Adrenal gland (tissue), 12 donors: Measurements from ENCODE around the gene GJB2. TPM values are rescaled to one million over a fixed set of nuclear protein-coding genes. Genes with fewer than 3 reads are reported as not detected.

Experiments used
- DNase-seq, 7 donors: peaks; one replicate each; pipeline ENCODE4 v3.0.0-alpha.2; 2019 to 2020
- H3K27ac ChIP-seq, 5 donors: fragments of 200-600 bp; sonication (generic) in 4 of 5; 1 replicate in 3 of 5; 2 replicates in 2 of 5; pipeline versions ENCODE4 v1.5.1 to v1.8.0; 2016 to 2020; ENCODE audit warnings: mild to moderate bottlenecking in 1 of 5
- H3K27me3 ChIP-seq: fragments of 200-600 bp; 2 replicates; pipeline ENCODE4 v1.8.0; 2021
- H3K36me3 ChIP-seq, 2 donors: fragments of 200-600 bp; replicated peaks in 1 of 2; 1 replicate in 1 of 2; 2 replicates in 1 of 2; pipeline versions ENCODE4 v1.5.1 to v1.8.0; 2018 to 2022
- H3K4me1 ChIP-seq, 2 donors: fragments of 200-600 bp; replicated peaks in 1 of 2; 1 replicate in 1 of 2; 2 replicates in 1 of 2; pipeline versions ENCODE4 v1.5.1 to v1.8.0; 2018 to 2021
- H3K4me3 ChIP-seq, 4 donors: fragments of 200-600 bp; sonication (generic) in 3 of 4; one replicate each; pipeline ENCODE4 v1.5.1; 2016 to 2018
- H3K9me3 ChIP-seq, 3 donors: fragments of 200-600 bp; sonication (generic) in 1 of 3; replicated peaks in 1 of 3; 1 replicate in 2 of 3; 2 replicates in 1 of 3; pipeline versions ENCODE4 v1.5.1 to v1.8.0; 2016 to 2021
- POLR2A ChIP-seq, 2 donors: fragments of 450-650 bp; IDR thresholded peaks; one replicate each; pipeline ENCODE4 v1.6.1; 2017; ENCODE audit warnings: antibody characterized with exemption in 2 of 2, mild to moderate bottlenecking in 2 of 2, moderate library complexity in 1 of 2
- WGBS, 4 donors: extraction: QIAGEN DNeasy Blood & Tissue Kit in 2 of 4; methylation state at CpG; one replicate each; pipeline versions ENCODE4 v1.1.5 to v1.1.7; 2013 to 2017; 5-methylcytosine and 5-hydroxymethylcytosine counted together
- intact Hi-C, 2 donors: fragments of 100-400 bp; cut with DNase I; formaldehyde crosslinking; loops; one replicate each; pipeline versions ENCODE4 v1.14.1 to v1.15.0; 2022 to 2023
- polyA plus RNA-seq, 3 donors: library from polyadenylated mRNA; stranded (reverse); fragments of 200-250 nt in 2 of 3; fragments of 350-450 nt in 1 of 3; fragmentation: Illumina TruSeq in 1 of 3; extraction: RNeasy Lipid Tissue Mini Kit (QIAGEN cat#74804) in 1 of 3; gene quantifications; one replicate each; pipeline ENCODE4 v1.2.3, GENCODE V29; 2013 to 2014
- total RNA-seq, 9 donors: library from RNA; depleted of rRNA in 4 of 9; stranded (reverse); fragments of >200 nt in 4 of 9; fragments of 120-200 nt in 1 of 9; fragmentation: NEBNext Ultra II Directional in 1 of 9; extraction: Animal tissue kit (Norgen Biotek cat#: 25700) in 1 of 9; gene quantifications; one replicate each; pipeline versions ENCODE4 v1.1.0 to v1.2.4, GENCODE V29; 2013 to 2023
- TF ChIP-seq, protein P1 (sequence below), 6 experiments: fragments of 450-650 bp in 4 of 6; fragments of 200-600 bp in 2 of 6; sonication (generic) in 1 of 6; IDR thresholded peaks; 1 replicate in 5 of 6; 2 replicates in 1 of 6; pipeline versions ENCODE4 v1.5.1 to v1.8.0; 2016 to 2021; ENCODE audit warnings: antibody characterized with exemption in 6 of 6, mild to moderate bottlenecking in 2 of 6, moderate library complexity in 1 of 6
- donor health status: healthy with polysubstance abuse.
- donor health status: Bipolar disorder and iron deficiency.
- donor health status: DM: yes; HTN: yes; CAD: no.
- donor health status: DM: no; HTN: no; CAD: no.
- donor health status: DM: no; HTN: no; CAD: no.
- donor health status: DM: yes; HTN: yes; CAD: no.

The GJB2 gene
- total and polyA plus RNA-seq, 12 donors: 0.24 to 0.88 (median 0.28) TPM; not detected in 2

- H3K4me3 ChIP-seq: no peak overlapping the region
- H3K27me3 ChIP-seq: no peaks in the 10 kb centered on the region
- WGBS, 4 donors: 65 to 76% (median 72%) methylated on average over 5 of the region's 5 CpGs
- DNase-seq: no peak
- H3K9me3 ChIP-seq: no peaks in the 10 kb centered on the region
- no peaks in the 10 kb centered on the region for H3K4me1 ChIP-seq
- no peaks in the 10 kb centered on the region for H3K36me3 ChIP-seq
- TF ChIP-seq, protein P1, sequence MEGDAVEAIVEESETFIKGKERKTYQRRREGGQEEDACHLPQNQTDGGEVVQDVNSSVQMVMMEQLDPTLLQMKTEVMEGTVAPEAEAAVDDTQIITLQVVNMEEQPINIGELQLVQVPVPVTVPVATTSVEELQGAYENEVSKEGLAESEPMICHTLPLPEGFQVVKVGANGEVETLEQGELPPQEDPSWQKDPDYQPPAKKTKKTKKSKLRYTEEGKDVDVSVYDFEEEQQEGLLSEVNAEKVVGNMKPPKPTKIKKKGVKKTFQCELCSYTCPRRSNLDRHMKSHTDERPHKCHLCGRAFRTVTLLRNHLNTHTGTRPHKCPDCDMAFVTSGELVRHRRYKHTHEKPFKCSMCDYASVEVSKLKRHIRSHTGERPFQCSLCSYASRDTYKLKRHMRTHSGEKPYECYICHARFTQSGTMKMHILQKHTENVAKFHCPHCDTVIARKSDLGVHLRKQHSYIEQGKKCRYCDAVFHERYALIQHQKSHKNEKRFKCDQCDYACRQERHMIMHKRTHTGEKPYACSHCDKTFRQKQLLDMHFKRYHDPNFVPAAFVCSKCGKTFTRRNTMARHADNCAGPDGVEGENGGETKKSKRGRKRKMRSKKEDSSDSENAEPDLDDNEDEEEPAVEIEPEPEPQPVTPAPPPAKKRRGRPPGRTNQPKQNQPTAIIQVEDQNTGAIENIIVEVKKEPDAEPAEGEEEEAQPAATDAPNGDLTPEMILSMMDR (IDR thresholded peaks at IDR 0.05): no peak
- TF ChIP-seq POLR2A (IDR thresholded peaks at IDR 0.05): no peak
- intact Hi-C loops: no loop called here
- no peak overlapping the region for H3K27ac ChIP-seq
Measured at GRCh38 chr13:20222553-20222952, 29.8 kb upstream of the GJB2 start.

- Histone ChIP-seq H3K4me3 (no peak overlapping the region), H3K36me3 (no peaks in the 10 kb centered on the region), H3K27ac (no peak overlapping the region), H3K4me1 (no peaks in the 10 kb centered on the region), H3K9me3 (no peaks in the 10 kb centered on the region), H3K27me3 (no peaks in the 10 kb centered on the region)
- WGBS, 4 donors: 56 to 71% (median 64%) methylated on average over 6 of the region's 6 CpGs
- intact Hi-C loops: no loop called here
- TF ChIP-seq, protein P1 (IDR thresholded peaks at IDR 0.05): no peak
- no peak for TF ChIP-seq POLR2A (IDR thresholded peaks at IDR 0.05)
- no peak for DNase-seq
Measured at GRCh38 chr13:20221772-20222171, 29.0 kb upstream of the GJB2 start.

GRCh38 chr13:20219577-20219976 lies 26.8 kb upstream of the GJB2 start:
- no peak overlapping the region for H3K4me3 ChIP-seq
- H3K9me3 ChIP-seq: no peaks in the 10 kb centered on the region
- no peaks in the 10 kb centered on the region for H3K36me3 ChIP-seq
- intact Hi-C loops: no loop called here
- H3K27me3 ChIP-seq: no peaks in the 10 kb centered on the region
- no peak for TF ChIP-seq POLR2A (IDR thresholded peaks at IDR 0.05)
- TF ChIP-seq, protein P1 (IDR thresholded peaks at IDR 0.05): no peak
- H3K27ac ChIP-seq: no peak overlapping the region
- no peaks in the 10 kb centered on the region for H3K4me1 ChIP-seq
- DNase-seq: no peak

DNA sequence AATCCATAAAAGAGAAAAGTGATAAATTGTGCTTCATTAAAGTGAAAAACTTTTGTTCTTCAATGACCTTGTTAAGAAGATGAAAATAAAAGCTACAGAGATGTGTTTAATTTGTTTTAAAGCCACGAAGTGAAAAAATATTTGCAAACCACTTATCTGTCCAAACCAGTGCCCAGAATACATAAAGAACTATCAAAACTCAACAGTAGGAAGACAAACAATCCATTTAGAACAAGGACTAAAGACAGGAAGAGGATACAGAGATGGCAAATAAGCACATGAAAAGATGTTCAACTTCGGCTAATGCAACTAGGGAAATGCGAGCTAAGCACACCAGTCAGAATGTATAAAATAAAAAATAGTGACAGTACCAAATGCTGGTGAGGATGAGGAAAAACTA lies 24.4 kb upstream of the GJB2 start:
- WGBS, 4 donors: 46 to 54% (median 48%) methylated on average over 3 of the region's 3 CpGs
- no peak for TF ChIP-seq POLR2A (IDR thresholded peaks at IDR 0.05)

DNA sequence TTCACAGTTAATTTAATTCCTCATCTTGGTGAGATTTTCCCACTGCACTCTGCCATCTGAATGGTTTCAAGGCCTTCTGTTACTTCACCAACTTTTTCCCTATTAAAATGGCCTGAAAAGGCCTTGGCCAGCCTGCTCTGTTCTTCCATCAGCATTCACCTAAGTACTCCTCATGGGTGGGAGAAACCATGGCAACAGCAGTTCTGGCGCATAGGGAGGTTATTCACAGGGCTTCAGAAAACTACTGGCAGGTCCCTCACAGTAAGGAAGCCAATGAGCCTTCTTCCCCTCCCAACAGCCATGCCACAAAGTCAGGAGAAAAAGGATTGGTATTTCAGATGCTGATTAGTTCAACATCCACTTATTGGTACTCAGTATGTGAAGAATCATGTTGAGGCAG lies 17.2 kb upstream of the GJB2 start:
- no peak overlapping the region for H3K27ac ChIP-seq
- 60 to 81% (median 78%) methylated on average over 1 of the region's 1 CpG for WGBS, 4 donors
- intact Hi-C loops: no loop called here
- H3K36me3 ChIP-seq: no peaks in the 10 kb centered on the region
- H3K4me3 ChIP-seq: no peak overlapping the region
- TF ChIP-seq POLR2A (IDR thresholded peaks at IDR 0.05): no peak
- TF ChIP-seq, protein P1 (IDR thresholded peaks at IDR 0.05): no peak
- DNase-seq: no peak
- no peaks in the 10 kb centered on the region for H3K4me1 ChIP-seq
- H3K27me3 ChIP-seq: peaks cover 13% of the 10 kb centered on the region
- no peaks in the 10 kb centered on the region for H3K9me3 ChIP-seq

More for the DNA sequence above, 24.4 kb upstream of the GJB2 start:
- Histone ChIP-seq H3K27me3 (no peaks in the 10 kb centered on the region), H3K27ac (no peak overlapping the region), H3K4me3 (no peak overlapping the region), H3K4me1 (no peaks in the 10 kb centered on the region), H3K36me3 (no peaks in the 10 kb centered on the region), H3K9me3 (no peaks in the 10 kb centered on the region)
- DNase-seq: no peak
- intact Hi-C loops: no loop called here
